HCT116 (cell line): ENCODE measurements around the gene MBD3L2. TPM values are rescaled to one million over a fixed set of nuclear protein-coding genes. Genes with fewer than 3 reads are reported as not detected.

Experiments
- ATAC-seq: fragments of 200-7000 bp; cut with Tn5 transposase; 2 replicates; pipeline ENCODE4 v1.9.1; 2020; ENCODE audit warnings: mild to moderate bottlenecking, moderate library complexity
- BruUV-seq: library from RNA; stranded (reverse); fragments of 400-500 nt; replicated peaks from 2 replicates; lab custom pipeline; 2021; lab: Mats Ljungman, UMichigan
- CTCF ChIA-PET: fragments of 300-600 bp; sonication (Branson Sonifier 250); formaldehyde crosslinking; loops from one replicate; lab custom pipeline; 2021; ENCODE audit warnings: antibody characterized with exemption; lab: Charles Lee
- POLR2A ChIA-PET: fragments of 300-600, 350-600 bp; sonication (Branson Sonifier 250); formaldehyde crosslinking; loops from one replicate; lab custom pipeline; 2021; ENCODE audit warnings: antibody characterized with exemption; lab: Charles Lee
- RAD21 ChIA-PET, 2 experiments: fragments of 300-600 bp; sonication (Branson Sonifier 250); formaldehyde crosslinking; loops; one replicate each; lab custom pipeline; 2023; ENCODE audit warnings: low total read pairs in 2 of 2; ENCODE audit not compliant: uncharacterized antibody in 2 of 2, unreplicated experiment in 2 of 2, low non-redundant PET in 1 of 2; lab: Charles Lee
- DNase-seq: peaks from one replicate; pipeline ENCODE4 v3.0.0-alpha.2; 2010; ENCODE audit warnings: low read depth, low spot score
- H2AFZ ChIP-seq: fragments of 200-600 bp; shearing (Covaris generic), sonication (generic); 2 replicates; pipeline ENCODE4 v1.6.1; 2017; ENCODE audit warnings: low read depth, mixed run types, mixed read lengths, antibody characterized with exemption, low read length; ENCODE audit not compliant: poor library complexity, severe bottlenecking
- H3K27ac ChIP-seq: 2 replicates; pipeline ENCODE4 v1.5.1; 2012; ENCODE audit warnings: low read depth, low read length
- H3K27me3 ChIP-seq: fragments of 200-600 bp; sonication (generic); 2 replicates; pipeline ENCODE4 v1.6.1; 2016; ENCODE audit warnings: mixed run types, low read length, mixed read lengths; ENCODE audit not compliant: insufficient read depth
- H3K36me3 ChIP-seq, 2 experiments: fragments of 200-500 bp in 1 of 2; fragments of 200-600 bp in 1 of 2; sonication (Bioruptor generic) in 1 of 2; sonication (generic) in 1 of 2; 2 replicates each; pipeline versions ENCODE4 v1.5.1 to v1.6.1; 2014 to 2016; ENCODE audit warnings: low read length in 2 of 2, inconsistent platforms in 1 of 2, mixed read lengths in 1 of 2, mixed run types in 1 of 2; ENCODE audit not compliant: insufficient read depth in 2 of 2, control insufficient read depth in 1 of 2
- H3K4me1 ChIP-seq, 2 experiments: fragments of 200-600 bp in 1 of 2; sonication (generic) in 1 of 2; 2 replicates each; pipeline versions ENCODE4 v1.5.1 to v1.6.1; 2012 to 2017; ENCODE audit warnings: low read length in 2 of 2, inconsistent platforms in 1 of 2, mild to moderate bottlenecking in 1 of 2, mixed read lengths in 1 of 2, mixed run types in 1 of 2, moderate library complexity in 1 of 2; ENCODE audit not compliant: insufficient read depth in 2 of 2, control insufficient read depth in 1 of 2
- H3K4me2 ChIP-seq: fragments of 200-600 bp; sonication (generic); 2 replicates; pipeline ENCODE4 v1.6.1; 2017; ENCODE audit warnings: mixed run types, low read length, mixed read lengths
- H3K4me3 ChIP-seq, 2 experiments: fragments of 200-600 bp in 1 of 2; sonication (generic) in 1 of 2; replicated peaks in 1 of 2; 2 replicates each; pipeline ENCODE4 v1.5.1; 2011 to 2016; ENCODE audit warnings: low read length in 2 of 2, control low read depth in 1 of 2, low read depth in 1 of 2, mild to moderate bottlenecking in 1 of 2, mixed read lengths in 1 of 2, mixed run types in 1 of 2
- H3K79me2 ChIP-seq: fragments of 200-600 bp; sonication (generic); 2 replicates; pipeline ENCODE4 v1.6.1; 2017; ENCODE audit warnings: mild to moderate bottlenecking, mixed run types, low read length, moderate library complexity, mixed read lengths; ENCODE audit not compliant: insufficient read depth
- H3K9ac ChIP-seq: fragments of 200-600 bp; sonication (generic); 2 replicates; pipeline ENCODE4 v1.6.1; 2016; ENCODE audit warnings: low read length, mixed read lengths
- H3K9me2 ChIP-seq: fragments of 200-600 bp; sonication (generic), shearing (Covaris generic); 2 replicates; pipeline ENCODE4 v1.6.1; 2017; ENCODE audit warnings: mixed run types, mild to moderate bottlenecking, moderate library complexity; ENCODE audit not compliant: insufficient read depth
- H3K9me3 ChIP-seq, 2 experiments: fragments of 200-500 bp in 1 of 2; fragments of 200-600 bp in 1 of 2; sonication (Bioruptor generic) in 1 of 2; sonication (generic) in 1 of 2; 2 replicates each; pipeline ENCODE4 v1.6.1; 2014 to 2017; ENCODE audit warnings: low read length in 2 of 2, mixed read lengths in 2 of 2, inconsistent platforms in 1 of 2, low read depth in 1 of 2, mild to moderate bottlenecking in 1 of 2, mixed run types in 1 of 2, moderate library complexity in 1 of 2; ENCODE audit not compliant: control insufficient read depth in 1 of 2, insufficient read depth in 1 of 2
- H4K20me1 ChIP-seq: fragments of 200-600 bp; sonication (generic), shearing (Covaris generic); 2 replicates; pipeline ENCODE4 v1.6.1; 2017; ENCODE audit warnings: mixed run types, mild to moderate bottlenecking, moderate library complexity; ENCODE audit not compliant: insufficient read depth
- CBX3 ChIP-seq: IDR thresholded peaks from 2 replicates; pipeline ENCODE4 v1.6.1; 2012; ENCODE audit warnings: low read depth
- CEBPB ChIP-seq: IDR thresholded peaks from 2 replicates; pipeline ENCODE4 v1.6.1; 2012; ENCODE audit warnings: low read depth
- ELF1 ChIP-seq: IDR thresholded peaks from 2 replicates; pipeline ENCODE4 v1.6.1; 2012; ENCODE audit warnings: low read depth, borderline replicate concordance
- EZH2 ChIP-seq: fragments of 200-600 bp; sonication (generic); IDR thresholded peaks from 2 replicates; pipeline ENCODE4 v1.6.1; 2017; ENCODE audit warnings: antibody characterized with exemption, mixed run types
- EZH2phosphoT487 ChIP-seq: fragments of 200-600 bp; IDR thresholded peaks from 2 replicates; pipeline ENCODE4 v1.6.1; 2018; ENCODE audit warnings: antibody characterized with exemption, borderline replicate concordance
- FOSL1 ChIP-seq: IDR thresholded peaks from 2 replicates; pipeline ENCODE4 v1.6.1; 2012; ENCODE audit warnings: low read depth
- JUND ChIP-seq: IDR thresholded peaks from 2 replicates; pipeline ENCODE4 v1.6.1; 2012
- POLR2AphosphoS5 ChIP-seq: IDR thresholded peaks from 2 replicates; pipeline ENCODE4 v1.6.1; 2011; ENCODE audit warnings: mild to moderate bottlenecking, low read depth, low read length, moderate library complexity
- RAD21 ChIP-seq: IDR thresholded peaks from 2 replicates; pipeline ENCODE4 v1.6.1; 2012; ENCODE audit warnings: low read depth, mild to moderate bottlenecking
- SIN3A ChIP-seq: IDR thresholded peaks from 2 replicates; pipeline ENCODE4 v1.6.1; 2012; ENCODE audit warnings: low read depth
- SP1 ChIP-seq: IDR thresholded peaks from 2 replicates; pipeline ENCODE4 v1.6.1; 2012; ENCODE audit warnings: low read depth
- SRF ChIP-seq: IDR thresholded peaks from 2 replicates; pipeline ENCODE4 v1.6.1; 2012; ENCODE audit warnings: low read depth
- TCF7L2 ChIP-seq: IDR thresholded peaks from 2 replicates; pipeline ENCODE4 v1.7.0; 2011; ENCODE audit warnings: borderline replicate concordance, inconsistent platforms; ENCODE audit not compliant: insufficient read depth, insufficient read length; ENCODE audit errors: extremely low read depth
- ZNF274 ChIP-seq: fragments of 200-500 bp; sonication (Bioruptor generic); IDR thresholded peaks from 2 replicates; pipeline ENCODE4 v1.6.1; 2014; ENCODE audit warnings: mild to moderate bottlenecking, low read depth, low read length, inconsistent platforms
- intact Hi-C: fragments of 100-400 bp; cut with micrococcal nuclease; formaldehyde crosslinking; loops from 2 replicates; pipeline ENCODE4 v1.10.0; 2022
- total RNA-seq: library from RNA; stranded (reverse); gene quantifications from one replicate; pipeline ENCODE4 v1.2.1, GENCODE V29; 2021; ENCODE audit not compliant: unreplicated experiment
- TF ChIP-seq, protein P1 (sequence below): IDR thresholded peaks from 2 replicates; pipeline ENCODE4 v1.6.1; 2012; ENCODE audit warnings: low read depth
- TF ChIP-seq, protein P2 (sequence below): IDR thresholded peaks from 2 replicates; pipeline ENCODE4 v1.6.1; 2011; ENCODE audit warnings: mild to moderate bottlenecking, low read length, moderate library complexity; ENCODE audit not compliant: insufficient replicate concordance; ENCODE audit errors: extremely low read depth
- TF ChIP-seq, protein P3 (sequence below): IDR thresholded peaks from 2 replicates; pipeline ENCODE4 v1.6.1; 2012
- TF ChIP-seq, protein P4 (sequence below): IDR thresholded peaks from 2 replicates; pipeline ENCODE4 v1.6.1; 2012
- TF ChIP-seq, protein P5 (sequence below), 3 experiments: fragments of 200-600 bp in 1 of 3; sonication (generic) in 1 of 3; IDR thresholded peaks in 2 of 3; conservative IDR thresholded peaks in 1 of 3; 2 replicates each; pipeline ENCODE4 v1.5.1; 2012 to 2017; ENCODE audit warnings: low read depth in 2 of 3, low read length in 2 of 3, antibody characterized with exemption in 1 of 3, borderline replicate concordance in 1 of 3, control low read depth in 1 of 3, mild to moderate bottlenecking in 1 of 3, mixed read lengths in 1 of 3, mixed run types in 1 of 3, moderate library complexity in 1 of 3; ENCODE audit not compliant: insufficient read depth in 1 of 3

Gene MBD3L2
- total RNA-seq, 1 experiment from 2014 or later, result not detected

DNA sequence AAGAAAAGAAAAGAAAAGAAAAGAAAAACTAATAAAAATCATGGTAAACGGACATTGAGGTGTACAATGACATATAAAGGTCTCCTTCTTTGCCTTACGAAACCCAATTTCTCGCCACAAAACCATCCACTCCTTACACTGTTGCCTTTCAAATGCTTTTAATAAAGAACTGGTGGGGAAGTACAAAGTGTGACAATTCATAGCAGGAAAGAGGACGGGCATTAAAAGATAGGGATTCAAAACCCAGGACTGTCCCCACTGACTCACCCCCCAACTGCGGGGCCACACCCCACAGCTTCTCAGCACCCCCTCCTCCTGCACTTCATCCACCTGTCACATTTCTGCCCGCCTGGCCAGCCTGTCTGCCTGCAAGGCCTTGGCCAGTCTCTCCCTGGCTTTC is 30.3 kb upstream of the MBD3L2 start:
- DNase-seq (no peak), ATAC-seq (no peak)
- ChIA-PET CTCF (no interaction called here), RAD21 (no interaction called here), POLR2A (no interaction called here)
- Histone ChIP-seq H3K9ac (no peak overlapping the region), H3K9me3 (no peaks in the 10 kb centered on the region), H3K79me2 (no peaks in the 10 kb centered on the region), H3K36me3 (no peaks in the 10 kb centered on the region), H3K4me2 (no peak overlapping the region), H2AFZ (no peak overlapping the region), H4K20me1 (no peaks in the 10 kb centered on the region), H3K27ac (no peak overlapping the region), H3K27me3 (no peaks in the 10 kb centered on the region), H3K4me3 (no peak overlapping the region), H3K9me2 (no peaks in the 10 kb centered on the region)
- BruUV-seq, result no TSS peak
- intact Hi-C loops, result no loop called here
- TF ChIP-seq, protein P1, sequence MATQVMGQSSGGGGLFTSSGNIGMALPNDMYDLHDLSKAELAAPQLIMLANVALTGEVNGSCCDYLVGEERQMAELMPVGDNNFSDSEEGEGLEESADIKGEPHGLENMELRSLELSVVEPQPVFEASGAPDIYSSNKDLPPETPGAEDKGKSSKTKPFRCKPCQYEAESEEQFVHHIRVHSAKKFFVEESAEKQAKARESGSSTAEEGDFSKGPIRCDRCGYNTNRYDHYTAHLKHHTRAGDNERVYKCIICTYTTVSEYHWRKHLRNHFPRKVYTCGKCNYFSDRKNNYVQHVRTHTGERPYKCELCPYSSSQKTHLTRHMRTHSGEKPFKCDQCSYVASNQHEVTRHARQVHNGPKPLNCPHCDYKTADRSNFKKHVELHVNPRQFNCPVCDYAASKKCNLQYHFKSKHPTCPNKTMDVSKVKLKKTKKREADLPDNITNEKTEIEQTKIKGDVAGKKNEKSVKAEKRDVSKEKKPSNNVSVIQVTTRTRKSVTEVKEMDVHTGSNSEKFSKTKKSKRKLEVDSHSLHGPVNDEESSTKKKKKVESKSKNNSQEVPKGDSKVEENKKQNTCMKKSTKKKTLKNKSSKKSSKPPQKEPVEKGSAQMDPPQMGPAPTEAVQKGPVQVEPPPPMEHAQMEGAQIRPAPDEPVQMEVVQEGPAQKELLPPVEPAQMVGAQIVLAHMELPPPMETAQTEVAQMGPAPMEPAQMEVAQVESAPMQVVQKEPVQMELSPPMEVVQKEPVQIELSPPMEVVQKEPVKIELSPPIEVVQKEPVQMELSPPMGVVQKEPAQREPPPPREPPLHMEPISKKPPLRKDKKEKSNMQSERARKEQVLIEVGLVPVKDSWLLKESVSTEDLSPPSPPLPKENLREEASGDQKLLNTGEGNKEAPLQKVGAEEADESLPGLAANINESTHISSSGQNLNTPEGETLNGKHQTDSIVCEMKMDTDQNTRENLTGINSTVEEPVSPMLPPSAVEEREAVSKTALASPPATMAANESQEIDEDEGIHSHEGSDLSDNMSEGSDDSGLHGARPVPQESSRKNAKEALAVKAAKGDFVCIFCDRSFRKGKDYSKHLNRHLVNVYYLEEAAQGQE, result no peak
- TF ChIP-seq CEBPB (no peak), ZNF274 (no peak), JUND (no peak), CBX3 (no peak), TCF7L2 (no peak), POLR2AphosphoS5 (no peak), SIN3A (no peak), FOSL1 (no peak), ELF1 (no peak), EZH2 (no peak), SP1 (no peak), SRF (no peak), RAD21 (no peak), EZH2phosphoT487 (no peak)
- TF ChIP-seq, protein P2, sequence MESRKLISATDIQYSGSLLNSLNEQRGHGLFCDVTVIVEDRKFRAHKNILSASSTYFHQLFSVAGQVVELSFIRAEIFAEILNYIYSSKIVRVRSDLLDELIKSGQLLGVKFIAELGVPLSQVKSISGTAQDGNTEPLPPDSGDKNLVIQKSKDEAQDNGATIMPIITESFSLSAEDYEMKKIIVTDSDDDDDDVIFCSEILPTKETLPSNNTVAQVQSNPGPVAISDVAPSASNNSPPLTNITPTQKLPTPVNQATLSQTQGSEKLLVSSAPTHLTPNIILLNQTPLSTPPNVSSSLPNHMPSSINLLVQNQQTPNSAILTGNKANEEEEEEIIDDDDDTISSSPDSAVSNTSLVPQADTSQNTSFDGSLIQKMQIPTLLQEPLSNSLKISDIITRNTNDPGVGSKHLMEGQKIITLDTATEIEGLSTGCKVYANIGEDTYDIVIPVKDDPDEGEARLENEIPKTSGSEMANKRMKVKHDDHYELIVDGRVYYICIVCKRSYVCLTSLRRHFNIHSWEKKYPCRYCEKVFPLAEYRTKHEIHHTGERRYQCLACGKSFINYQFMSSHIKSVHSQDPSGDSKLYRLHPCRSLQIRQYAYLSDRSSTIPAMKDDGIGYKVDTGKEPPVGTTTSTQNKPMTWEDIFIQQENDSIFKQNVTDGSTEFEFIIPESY, result no peak
- TF ChIP-seq, protein P3, sequence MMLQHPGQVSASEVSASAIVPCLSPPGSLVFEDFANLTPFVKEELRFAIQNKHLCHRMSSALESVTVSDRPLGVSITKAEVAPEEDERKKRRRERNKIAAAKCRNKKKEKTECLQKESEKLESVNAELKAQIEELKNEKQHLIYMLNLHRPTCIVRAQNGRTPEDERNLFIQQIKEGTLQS, result no peak
- TF ChIP-seq, protein P4, sequence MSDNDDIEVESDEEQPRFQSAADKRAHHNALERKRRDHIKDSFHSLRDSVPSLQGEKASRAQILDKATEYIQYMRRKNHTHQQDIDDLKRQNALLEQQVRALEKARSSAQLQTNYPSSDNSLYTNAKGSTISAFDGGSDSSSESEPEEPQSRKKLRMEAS, result no peak
- TF ChIP-seq, protein P5, sequence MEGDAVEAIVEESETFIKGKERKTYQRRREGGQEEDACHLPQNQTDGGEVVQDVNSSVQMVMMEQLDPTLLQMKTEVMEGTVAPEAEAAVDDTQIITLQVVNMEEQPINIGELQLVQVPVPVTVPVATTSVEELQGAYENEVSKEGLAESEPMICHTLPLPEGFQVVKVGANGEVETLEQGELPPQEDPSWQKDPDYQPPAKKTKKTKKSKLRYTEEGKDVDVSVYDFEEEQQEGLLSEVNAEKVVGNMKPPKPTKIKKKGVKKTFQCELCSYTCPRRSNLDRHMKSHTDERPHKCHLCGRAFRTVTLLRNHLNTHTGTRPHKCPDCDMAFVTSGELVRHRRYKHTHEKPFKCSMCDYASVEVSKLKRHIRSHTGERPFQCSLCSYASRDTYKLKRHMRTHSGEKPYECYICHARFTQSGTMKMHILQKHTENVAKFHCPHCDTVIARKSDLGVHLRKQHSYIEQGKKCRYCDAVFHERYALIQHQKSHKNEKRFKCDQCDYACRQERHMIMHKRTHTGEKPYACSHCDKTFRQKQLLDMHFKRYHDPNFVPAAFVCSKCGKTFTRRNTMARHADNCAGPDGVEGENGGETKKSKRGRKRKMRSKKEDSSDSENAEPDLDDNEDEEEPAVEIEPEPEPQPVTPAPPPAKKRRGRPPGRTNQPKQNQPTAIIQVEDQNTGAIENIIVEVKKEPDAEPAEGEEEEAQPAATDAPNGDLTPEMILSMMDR (IDR thresholded peaks at IDR 0.05 in 2 of 3, conservative IDR thresholded peaks at IDR 0.05 in 1 of 3; ENCODE audit: borderline replicate concordance in 1 of 3, insufficient read depth in 1 of 3, low read depth in 2 of 3, low read length in 2 of 3), result no peak
- TF ChIP-seq, all 23 proteins: peak for 0
- no peaks in the 10 kb centered on the region for H3K4me1 ChIP-seq
